NCI-H1417 treated with DMSO at 0.1 percent for 48 hours (cell line): ENCODE results near the gene SORCS2.

ENCODE experiments used
- DNase-seq: peaks from one replicate; lab custom pipeline; 2025; lab: John Stamatoyannopoulos, UW

The SORCS2 gene

DNA sequence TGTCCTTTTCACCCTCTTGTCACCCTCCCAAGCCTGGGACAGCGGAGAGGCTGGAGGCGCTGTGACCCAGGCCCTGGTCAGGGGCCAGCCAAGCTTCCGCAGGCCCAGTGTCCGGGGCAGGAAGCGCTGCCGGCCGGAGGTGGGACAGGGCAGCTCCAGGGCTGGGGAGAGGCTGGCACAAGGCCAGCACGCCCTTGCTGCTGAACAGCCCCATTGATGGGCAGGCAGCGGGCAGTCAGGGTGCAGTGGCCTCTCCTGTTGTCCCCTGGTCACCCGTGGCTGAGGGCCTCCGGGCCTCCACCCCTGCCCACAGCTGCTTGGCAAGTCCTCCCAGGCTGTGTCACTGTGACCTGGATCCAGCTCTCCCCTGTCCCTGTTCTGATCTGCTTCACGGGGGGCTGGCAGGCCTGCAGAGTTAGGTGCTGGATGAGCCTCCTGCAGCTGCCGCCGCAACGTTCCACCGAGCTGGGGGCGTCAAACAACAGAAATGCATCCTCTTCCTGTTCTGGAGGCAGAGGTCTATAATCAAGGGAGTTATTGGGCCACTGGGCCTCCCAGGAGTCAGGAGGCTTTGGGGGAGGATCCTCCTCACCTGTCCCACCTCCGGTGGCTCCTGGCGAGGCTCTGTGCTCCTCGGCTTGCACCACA lies 134.5 kb downstream of the SORCS2 start:
- DNase-seq: no peak

DNA sequence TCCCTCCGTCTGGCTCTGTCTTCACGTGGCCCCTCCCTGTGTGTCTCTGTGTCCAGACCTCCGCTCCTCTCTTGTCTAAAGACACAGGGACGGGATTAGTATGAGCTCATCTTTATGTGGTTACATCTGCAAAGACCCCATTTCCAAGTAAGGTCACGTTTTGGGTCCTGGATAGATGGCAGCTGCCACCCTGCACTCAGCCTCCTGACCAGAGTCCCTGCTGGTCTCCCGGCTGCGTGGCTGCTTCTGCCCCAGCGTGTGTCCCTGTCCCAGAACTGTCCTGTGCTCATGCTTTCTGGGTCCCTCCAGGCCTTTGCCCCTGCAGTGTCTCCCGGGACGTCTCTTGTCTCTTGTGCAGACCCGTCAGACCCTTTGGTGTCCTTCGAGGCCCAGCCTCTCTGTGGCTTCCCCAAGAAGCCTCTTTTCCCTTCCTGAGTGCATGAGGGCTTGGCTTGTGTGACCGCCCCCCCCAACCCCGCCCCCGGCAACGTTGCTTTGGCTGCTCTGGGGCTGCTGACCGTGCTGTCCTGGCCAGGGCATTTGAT lies 135.1 kb downstream of the SORCS2 start:
- DNase-seq: no peak

DNA sequence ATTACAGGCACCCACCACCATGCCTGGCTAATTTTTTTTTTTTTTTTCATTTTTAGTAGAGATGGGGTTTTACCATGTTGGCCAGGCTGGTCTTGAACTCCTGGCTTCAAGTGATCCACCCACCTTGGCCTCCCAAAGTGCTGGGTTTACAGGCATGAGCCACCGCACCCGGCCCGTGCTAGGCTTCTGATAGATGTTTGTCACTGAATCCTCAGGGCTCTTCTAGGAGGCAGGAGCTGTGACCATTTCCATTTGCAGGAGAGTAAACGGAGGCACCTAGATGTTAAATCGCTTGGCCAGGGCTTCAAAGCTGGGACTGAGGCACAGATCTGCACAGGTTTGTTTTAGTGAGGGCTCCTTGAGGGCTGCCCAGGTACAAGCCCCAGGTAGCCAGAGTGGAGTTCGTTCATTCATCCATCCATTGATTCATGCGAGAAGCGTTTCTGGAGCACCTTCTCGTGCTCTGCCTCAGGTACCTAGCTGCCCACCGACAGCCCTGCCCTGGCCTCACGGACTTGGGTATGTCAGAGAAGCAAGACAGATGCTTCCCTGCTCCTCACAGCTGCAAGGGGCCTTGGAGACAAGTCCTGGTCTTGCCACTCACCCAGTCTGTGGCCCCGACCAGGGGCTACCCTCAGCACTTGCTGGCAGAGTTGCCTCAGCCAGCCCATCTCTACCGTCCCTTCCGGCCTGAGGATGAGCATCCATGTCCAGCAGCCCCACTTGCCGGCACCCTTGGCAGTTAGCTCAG lies 136.0 kb downstream of the SORCS2 start:
- no peak for DNase-seq

DNA sequence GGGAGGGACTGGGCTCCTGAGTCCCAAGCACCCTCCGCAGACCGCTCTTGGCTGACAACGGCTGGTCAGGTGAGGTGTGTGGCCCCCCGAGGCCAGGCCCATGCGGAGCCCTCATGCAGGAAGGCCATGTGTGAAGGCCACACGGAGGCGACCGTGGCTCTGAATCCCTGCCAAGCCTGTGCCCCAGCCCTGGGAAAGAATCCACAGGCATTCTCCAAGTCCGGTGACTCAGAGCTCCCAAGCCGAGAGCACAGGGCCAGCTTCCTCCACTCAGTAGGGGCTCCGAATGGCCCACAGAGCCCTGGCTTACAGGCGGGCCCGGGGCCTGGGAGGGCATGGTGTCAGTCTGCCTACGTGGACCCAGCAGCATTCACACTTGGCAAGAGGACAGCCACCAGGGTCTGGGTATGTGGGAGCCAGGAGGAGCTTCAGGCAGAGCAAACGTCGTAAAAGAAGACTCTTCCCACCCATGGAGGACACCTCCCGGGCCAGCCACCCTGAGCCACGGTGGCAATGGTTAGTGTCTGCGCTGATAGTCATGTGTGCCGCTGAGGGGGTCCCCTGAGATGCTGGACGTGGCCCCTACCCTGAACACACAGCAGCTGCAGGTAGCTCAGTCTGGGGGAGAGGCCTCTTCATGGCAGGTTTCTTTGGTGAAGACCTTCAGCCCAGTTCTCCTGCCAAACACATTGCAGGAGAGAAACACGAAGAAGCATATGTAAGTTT lies 136.7 kb downstream of the SORCS2 start:
- no peak for DNase-seq

DNA sequence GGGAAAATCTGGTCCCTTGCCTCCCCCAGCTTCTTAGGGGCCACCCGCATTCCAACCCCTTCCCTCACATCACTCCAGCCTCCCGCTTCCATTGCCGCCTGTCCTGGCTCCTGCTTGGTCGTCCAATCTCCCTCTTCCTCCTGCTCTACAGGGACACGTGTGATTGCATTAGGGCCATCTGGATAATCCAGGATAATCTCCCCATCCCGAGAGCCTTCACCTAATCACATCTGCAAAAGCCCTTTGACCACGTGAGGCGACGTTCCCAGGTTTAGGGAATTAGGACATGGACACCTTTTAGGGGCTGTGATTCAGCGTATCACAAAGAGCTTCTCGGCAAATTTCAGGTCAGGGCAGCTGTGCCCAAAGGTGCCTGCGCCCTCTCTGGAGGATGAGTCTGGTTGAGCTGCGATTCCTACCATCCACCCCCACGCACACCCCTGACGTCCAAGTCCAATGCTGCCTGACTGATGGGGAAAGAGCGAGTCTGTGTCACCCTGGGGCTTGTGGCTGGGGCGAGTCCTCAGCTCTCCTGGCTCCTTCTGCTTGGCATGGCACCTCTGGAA lies 137.8 kb downstream of the SORCS2 start:
- DNase-seq: no peak

DNA sequence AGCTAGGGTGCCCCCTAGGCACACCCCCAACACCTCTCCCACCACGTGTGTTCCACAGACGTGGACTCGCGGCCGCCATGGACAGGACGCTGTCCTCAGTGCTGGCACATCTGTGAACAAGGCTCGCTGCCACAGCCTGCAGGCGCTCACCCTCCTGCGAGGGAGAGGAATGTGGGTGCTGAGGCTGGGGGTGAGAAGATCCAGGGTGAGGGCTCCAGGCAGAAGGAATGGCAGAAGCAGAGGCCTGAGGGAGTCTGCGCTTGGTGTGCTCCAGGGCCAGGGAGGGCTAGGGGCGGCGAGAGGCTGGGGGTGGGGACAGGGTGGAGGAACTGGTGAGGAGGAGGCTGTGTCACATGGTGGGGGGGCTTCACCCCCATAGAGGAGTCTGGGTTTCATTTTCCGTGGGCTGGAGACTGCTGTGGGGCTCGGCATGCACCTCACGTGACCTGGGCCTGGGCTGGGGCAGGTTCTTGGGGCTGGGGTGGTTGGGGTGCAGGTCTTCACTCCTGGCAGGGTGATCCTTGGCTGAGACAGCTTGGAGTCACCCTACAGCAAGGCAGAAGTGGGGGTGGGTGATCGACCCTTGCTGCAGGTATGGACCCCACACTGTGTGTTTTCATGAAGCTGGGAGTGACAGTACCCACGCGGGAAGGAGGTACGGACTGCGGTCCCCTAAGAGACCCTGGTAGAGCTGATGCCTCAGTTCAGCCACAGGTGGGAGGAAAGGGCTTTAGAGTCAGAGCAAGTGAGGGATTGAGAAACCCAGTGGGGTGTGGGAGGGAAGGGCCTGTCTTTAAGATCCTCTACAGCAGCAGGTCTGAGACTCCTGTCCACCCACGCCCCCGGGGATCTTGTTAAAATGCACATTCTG lies 138.7 kb downstream of the SORCS2 start:
- no peak for DNase-seq

DNA sequence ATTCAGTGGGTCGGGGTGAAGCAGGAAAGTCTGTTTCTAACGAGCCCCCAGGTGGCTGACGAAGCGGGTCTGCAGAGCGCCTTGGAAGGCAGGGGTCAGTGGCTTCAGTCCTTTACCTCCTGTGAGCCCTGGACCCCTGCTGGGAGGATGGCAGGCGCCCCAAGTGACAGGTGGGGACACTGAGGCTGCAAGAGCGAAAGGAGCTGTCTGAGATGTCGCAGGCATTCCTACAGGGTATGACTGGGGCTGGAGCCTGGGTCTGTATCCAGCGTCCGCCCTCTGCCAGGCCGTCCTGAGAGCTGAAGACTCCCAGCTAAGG lies 139.3 kb downstream of the SORCS2 start:
- DNase-seq: no peak

DNA sequence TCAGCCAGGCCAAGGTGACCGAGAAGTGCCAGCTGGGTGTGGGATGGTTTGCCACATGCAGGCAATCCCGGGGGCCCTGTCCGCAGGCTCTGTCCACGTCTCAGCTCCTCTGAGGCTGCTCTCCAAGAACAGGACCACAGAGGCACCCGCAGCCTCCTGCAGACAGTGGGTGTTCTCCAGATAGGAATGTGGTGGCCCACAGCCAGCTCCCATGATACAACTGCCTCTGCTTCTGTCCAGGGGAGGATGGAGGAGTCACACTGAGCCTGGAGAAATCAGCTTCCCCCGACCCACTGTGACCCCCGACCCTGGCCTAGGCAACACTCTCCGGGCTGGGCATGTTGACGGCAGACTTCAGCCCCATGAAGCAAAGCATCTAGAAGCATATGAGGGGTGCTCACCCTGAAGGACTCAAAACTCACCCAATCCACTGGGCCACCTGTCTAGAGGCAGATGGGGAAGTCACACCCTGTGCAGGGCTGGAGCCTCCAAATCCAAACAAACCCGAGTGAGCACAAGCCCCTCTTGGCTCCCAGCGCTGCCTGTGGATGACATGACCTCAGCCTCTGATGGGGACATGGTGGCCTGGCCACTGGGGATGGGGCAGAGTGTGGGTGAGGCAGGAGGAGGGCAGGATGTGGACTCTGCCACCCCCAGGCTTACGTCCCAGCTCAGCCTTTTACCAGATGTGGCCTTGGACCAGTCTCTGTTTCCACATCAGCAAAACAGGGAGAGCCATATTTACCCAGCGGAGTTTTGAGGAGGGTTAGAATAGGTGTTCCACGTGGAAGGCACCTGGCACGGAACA lies 140.1 kb downstream of the SORCS2 start:
- DNase-seq: no peak

DNA sequence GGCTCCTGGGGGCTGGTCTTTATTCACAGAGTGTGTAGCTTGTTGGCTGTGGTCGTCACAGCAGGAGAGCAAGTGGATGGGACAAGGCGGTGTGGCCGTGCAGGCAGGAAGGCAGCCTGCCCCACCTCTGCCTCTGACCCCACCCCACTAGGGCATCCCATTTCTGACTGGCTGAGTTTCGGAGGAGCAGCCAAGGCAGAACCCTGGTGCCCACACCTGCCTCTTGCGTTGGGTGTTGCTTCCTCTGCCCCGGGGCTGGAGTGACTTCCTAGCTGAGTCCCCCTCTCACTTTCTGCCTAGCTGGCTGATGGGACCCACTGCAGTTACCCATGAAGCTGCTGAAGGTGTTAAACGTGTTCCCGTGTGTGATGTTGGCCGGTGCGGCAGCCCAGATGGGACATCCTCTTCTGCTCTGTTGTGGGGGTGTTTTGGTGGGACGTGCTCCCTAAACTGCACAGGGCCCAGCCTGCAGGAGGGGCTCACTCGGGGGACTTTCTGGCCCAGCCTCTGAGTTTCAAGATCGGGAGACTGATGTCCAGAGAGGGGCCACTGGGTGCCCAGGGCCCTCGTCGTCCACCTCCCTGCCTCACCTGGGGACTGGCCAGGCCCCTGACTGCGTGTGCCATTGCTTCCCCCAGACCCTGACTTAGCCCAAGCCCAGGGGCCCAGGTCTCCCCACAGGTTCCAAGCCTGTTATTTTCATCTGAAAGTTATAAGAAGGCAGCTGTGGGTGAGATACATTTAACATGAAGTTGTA lies 140.9 kb downstream of the SORCS2 start:
- DNase-seq: no peak

DNA sequence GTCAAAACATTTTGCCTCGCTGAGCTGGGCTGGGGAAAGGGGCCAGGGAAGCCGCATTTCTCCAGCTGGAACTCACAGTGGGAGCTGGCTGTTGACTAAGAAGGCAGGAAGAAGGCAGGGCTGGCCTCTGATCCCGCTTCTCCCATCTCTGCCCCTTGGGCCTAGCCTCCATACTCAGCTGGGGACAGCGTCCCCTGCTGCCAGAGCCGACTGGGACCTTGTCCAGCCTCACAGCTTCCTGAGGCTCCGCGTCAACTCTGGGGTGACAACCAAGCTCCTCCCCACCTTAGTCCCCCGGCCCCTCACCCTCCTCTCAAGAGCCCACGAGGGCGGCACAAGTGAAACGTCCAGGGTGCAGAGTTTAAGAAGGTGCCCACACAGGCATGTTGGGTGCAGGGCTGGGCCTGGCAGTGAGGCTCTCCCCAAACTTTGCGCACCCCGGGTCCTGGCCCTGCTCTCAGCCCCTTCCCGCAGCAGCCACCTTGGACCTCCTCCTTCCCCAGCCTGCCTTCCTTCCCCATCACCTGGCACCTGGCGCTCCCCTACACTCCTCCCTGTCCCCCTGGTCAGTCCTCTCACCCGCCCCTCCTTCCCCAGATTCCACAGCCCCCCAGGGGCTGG lies 141.6 kb downstream of the SORCS2 start:
- no peak for DNase-seq

DNA sequence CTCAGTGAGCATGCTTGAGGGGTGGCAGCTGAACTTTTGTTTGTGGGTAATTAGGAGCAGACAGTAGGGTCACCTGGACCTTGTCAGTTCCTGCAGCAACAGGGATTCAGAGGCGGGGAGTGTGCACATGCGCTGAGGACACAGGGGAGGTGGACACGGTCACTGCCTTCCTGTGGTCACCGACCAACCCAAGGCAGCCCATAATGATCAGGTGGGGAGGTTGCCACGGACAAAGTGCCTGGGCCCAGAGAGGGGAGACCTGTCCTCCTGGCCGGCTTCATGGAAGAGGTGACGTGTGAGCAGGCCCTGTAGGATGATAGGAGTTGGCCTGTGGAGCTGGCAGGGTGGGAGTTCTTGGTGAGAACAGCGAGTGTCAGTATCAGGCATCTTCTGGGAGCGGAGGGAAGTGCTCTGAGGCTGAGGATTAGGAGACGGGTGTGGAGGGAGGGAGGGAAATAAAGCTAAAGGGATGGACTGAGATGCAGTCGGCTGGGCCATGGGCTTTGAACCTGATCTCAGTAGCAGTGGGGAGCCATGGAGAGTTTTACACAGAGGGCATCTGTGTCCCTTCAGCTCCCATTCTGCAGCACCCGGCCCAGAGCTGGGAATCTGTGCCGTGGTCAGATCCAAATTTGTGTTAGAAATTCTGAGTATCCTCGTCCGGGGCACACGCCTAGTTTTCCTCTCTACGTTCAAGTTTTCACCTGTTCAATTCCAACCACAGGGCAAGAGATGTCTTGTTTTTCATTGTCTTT lies 142.4 kb downstream of the SORCS2 start:
- DNase-seq: no peak

DNA sequence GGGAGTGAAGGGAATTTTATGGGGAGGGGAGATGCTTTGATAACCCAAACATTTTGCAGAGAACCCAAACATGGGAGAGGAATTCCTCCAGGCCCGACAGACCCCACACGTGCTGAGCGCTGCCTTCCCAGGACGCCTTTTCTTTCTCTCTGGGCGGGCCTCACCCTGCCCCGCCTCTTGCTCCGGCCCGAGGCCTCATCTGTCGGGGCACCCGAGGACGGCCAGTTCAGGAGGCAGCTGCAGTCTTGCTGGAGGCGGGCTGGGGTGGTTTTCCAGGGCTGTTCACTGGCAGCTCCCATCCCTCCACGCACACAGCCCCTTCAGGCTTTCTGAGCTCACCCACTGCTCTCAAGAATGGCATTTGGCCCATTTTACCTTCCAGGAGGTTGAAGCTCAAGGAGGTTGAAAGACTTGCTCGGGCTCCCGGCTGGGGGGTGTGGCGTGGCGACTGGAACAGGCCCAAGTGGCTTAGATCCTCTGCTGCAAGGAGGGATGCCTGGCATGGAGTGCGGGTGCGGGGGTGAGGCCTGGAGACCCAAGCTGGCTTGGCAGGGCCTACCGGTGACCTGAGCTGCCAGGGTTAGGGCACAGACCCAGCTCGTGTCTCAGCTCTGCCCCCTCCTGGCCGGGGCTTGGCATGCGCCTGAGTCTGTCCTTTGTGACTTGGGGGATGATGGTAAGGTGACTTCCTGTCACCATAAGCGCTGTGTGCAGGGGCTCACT lies 143.2 kb downstream of the SORCS2 start:
- DNase-seq: no peak

DNA sequence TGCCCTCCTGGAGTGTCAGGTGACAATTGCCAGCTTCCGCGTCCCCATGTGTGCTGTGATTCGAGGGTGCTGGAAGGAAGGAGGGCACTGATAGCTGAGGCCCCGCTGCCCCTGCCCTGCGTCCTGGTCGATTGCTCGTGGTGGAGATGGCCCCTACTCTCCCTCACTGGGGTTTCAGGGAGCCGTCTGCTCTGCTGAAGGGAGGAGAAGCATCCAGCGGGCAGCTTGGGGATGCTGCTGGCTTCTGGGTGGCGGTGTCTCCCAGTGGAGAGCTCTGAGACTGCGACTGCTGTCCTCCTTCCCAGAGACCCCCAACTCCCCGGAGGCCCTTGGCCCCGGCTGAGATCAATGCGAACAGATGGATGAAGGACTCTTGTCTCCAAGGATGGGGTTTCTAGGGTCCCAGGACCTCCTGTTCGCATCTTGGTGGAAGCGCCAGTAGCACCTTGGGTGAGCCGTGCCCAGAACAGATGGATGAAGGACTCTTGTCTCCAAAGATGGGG lies 143.8 kb downstream of the SORCS2 start:
- no peak for DNase-seq

DNA sequence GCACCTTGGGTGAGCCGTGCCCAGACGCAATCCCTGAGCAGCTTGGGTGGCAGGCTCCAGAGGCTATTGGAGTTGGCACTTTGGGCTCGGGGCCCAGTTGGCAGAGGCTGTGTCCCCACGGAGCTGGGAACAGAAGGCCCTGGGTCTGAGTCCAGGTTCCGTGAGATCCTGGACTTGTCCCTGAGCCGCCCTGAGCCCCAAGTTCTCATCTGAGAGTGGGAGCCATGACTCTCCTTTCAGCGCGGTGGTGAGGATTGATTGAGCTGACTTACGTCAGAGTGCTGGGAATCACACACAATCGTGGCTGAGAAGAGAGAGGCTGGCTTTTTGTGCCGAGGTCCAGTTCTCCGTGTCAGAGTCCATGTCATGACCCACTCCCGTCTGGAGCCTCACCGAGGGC lies 144.4 kb downstream of the SORCS2 start:
- DNase-seq: no peak

DNA sequence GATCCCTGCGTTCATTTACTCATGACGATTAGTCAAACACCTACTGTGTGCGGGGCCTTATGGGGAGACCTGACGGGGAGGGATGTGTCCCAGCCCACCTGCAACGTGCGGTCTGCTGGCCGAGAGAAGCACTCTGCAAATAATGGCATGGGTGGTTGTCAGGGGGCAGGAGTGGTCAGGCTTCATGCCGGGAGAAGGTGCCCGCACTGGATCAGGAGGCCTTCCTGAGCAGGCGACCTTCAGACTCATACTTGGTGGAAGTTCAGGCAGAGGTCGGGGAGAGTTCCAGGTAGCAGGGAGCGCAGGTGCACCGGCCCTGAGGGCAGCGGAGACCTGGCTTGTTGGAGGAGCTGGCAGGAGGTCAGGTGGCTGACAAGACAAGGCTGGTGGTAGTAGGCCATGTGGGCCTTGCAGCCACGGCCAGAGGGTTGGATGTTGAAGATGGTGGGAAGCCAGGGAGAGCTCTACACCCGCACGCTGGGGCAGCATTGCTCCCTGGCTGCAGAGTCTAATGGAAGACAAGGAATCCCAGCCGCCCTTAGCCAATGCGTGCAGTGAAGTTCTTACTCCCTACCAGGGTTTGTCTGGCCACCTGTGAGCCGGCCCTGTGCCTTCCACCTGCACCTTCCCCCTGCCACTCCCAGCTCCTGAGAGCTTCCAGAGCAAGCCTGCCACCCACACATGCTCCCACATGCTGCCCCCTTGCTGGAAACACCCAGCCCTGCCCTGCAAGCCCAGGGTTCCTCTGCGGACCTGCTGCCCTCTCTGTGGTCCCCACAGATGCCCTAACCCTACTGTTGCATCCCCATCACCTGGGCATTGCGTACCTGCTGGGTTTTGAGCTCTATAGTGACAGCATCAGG lies 145.1 kb downstream of the SORCS2 start:
- no peak for DNase-seq

DNA sequence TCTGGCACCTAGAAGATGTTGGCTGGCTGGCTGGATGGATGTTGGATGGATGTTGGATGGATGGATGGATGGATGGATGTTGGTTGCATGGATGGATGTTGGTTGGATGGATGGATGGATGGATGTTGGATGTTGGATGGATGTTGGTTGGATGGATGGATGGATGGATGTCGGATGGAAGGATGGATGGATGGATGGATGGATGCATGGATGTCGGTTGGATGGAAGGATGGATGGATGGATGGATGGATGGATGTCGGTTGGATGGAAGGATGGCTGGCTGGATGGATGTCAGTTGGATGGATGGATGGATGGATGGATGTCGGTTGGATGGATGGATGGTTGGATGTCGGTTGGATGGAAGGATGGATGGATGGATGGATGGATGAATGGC lies 145.7 kb downstream of the SORCS2 start:
- no peak for DNase-seq
